ENCODE measurements around the gene PACSIN3.

DNA sequence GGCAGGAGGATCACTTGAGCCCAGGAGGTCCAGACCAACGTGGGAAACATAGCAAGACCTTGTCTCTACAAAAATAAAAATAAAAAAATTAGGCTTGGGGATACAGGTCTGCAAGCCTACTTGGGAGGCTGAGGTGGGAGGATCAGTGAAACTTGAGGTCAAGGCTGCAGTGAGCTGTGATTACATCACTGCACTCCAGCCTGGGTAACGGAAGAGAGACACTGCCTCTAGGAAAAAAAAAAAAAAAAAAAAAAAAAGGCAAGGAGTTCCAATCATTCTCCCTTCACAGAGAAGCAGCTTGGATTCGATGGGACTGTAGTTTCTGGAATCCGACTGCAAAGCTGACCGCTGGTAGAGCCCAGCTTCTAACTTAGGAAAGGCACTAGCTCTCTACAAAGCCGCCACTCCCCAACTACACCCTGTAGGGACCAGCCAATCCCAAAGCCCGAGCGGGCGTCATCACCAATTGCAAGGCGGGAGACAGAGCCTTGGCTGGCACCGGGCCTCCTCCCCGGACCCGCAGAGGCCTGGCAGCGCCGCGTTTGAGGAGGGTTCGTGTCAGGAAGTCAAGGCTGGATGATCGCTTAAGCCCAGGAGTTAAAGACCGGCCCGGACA is 27.8 kb upstream of the PACSIN3 start:
- TF ChIP-seq, protein P1, sequence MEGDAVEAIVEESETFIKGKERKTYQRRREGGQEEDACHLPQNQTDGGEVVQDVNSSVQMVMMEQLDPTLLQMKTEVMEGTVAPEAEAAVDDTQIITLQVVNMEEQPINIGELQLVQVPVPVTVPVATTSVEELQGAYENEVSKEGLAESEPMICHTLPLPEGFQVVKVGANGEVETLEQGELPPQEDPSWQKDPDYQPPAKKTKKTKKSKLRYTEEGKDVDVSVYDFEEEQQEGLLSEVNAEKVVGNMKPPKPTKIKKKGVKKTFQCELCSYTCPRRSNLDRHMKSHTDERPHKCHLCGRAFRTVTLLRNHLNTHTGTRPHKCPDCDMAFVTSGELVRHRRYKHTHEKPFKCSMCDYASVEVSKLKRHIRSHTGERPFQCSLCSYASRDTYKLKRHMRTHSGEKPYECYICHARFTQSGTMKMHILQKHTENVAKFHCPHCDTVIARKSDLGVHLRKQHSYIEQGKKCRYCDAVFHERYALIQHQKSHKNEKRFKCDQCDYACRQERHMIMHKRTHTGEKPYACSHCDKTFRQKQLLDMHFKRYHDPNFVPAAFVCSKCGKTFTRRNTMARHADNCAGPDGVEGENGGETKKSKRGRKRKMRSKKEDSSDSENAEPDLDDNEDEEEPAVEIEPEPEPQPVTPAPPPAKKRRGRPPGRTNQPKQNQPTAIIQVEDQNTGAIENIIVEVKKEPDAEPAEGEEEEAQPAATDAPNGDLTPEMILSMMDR (conservative IDR thresholded peaks at IDR 0.05), result no peak
- TF ChIP-seq EZH2 (IDR thresholded peaks at IDR 0.05; ENCODE audit: low read depth), result no peak
